H9 (cell line): ENCODE measurements around the gene LMF1. TPM values are rescaled to one million over a fixed set of nuclear protein-coding genes. Genes with fewer than 3 reads are reported as not detected.

ENCODE experiments used
- DNase-seq: peaks from one replicate; pipeline ENCODE4 v3.0.0-alpha.2; 2017
- H2AFZ ChIP-seq: one replicate; pipeline ENCODE4 v1.6.1; 2013; ENCODE audit warnings: mild to moderate bottlenecking, low read length, control low read depth, moderate library complexity
- H2AK5ac ChIP-seq: 2 replicates; pipeline ENCODE4 v1.6.1; 2013; ENCODE audit warnings: low read length, control low read depth, mixed read lengths; ENCODE audit not compliant: insufficient read length
- H2BK120ac ChIP-seq: one replicate; pipeline ENCODE4 v1.6.1; 2013; ENCODE audit warnings: low read depth, mild to moderate bottlenecking, low read length, control low read depth, inconsistent platforms; ENCODE audit not compliant: poor library complexity, severe bottlenecking
- H2BK12ac ChIP-seq: 2 replicates; pipeline ENCODE4 v1.6.1; 2013; ENCODE audit warnings: low read length, control low read depth, mixed read lengths, low read depth; ENCODE audit not compliant: insufficient read length
- H2BK15ac ChIP-seq: 2 replicates; pipeline ENCODE4 v1.6.1; 2013; ENCODE audit warnings: low read depth, low read length, control low read depth
- H2BK20ac ChIP-seq: one replicate; pipeline ENCODE4 v1.6.1; 2013; ENCODE audit warnings: low read depth, mild to moderate bottlenecking, low read length, control low read depth, inconsistent platforms; ENCODE audit not compliant: poor library complexity, severe bottlenecking
- H2BK5ac ChIP-seq: 2 replicates; pipeline ENCODE4 v1.6.1; 2013; ENCODE audit warnings: low read length, control low read depth, mixed read lengths; ENCODE audit not compliant: insufficient read length
- H3K14ac ChIP-seq: 2 replicates; pipeline ENCODE4 v1.6.1; 2013; ENCODE audit warnings: low read length, control low read depth; ENCODE audit not compliant: insufficient read depth
- H3K18ac ChIP-seq: 2 replicates; pipeline ENCODE4 v1.6.1; 2013; ENCODE audit warnings: low read depth, mild to moderate bottlenecking, mixed read lengths, low read length, control low read depth; ENCODE audit not compliant: insufficient read length
- H3K23ac ChIP-seq: 2 replicates; pipeline ENCODE4 v1.6.1; 2013; ENCODE audit warnings: low read length, control low read depth, mixed read lengths, low read depth; ENCODE audit not compliant: insufficient read length
- H3K23me2 ChIP-seq: 2 replicates; pipeline ENCODE4 v1.6.1; 2013; ENCODE audit warnings: low read depth, mild to moderate bottlenecking, mixed read lengths, low read length, control low read depth; ENCODE audit not compliant: insufficient read length, poor library complexity, severe bottlenecking
- H3K27ac ChIP-seq: 2 replicates; pipeline ENCODE4 v1.5.1; 2013; ENCODE audit warnings: low read length, control low read depth, mixed read lengths, low read depth; ENCODE audit not compliant: insufficient read length
- H3K27me3 ChIP-seq: 2 replicates; pipeline ENCODE4 v1.6.1; 2013; ENCODE audit warnings: low read length, control low read depth, inconsistent platforms; ENCODE audit not compliant: insufficient read depth
- H3K4ac ChIP-seq: 2 replicates; pipeline ENCODE4 v1.6.1; 2013; ENCODE audit warnings: low read depth, mild to moderate bottlenecking, control low read depth, inconsistent platforms, low read length, moderate library complexity
- H3K4me1 ChIP-seq: 2 replicates; pipeline ENCODE4 v1.6.1; 2013; ENCODE audit warnings: low read length, control low read depth, inconsistent platforms; ENCODE audit not compliant: insufficient read depth
- H3K4me2 ChIP-seq: 2 replicates; pipeline ENCODE4 v1.6.1; 2013; ENCODE audit warnings: low read length, control low read depth, mixed read lengths; ENCODE audit not compliant: insufficient read length, insufficient read depth
- H3K56ac ChIP-seq: 2 replicates; pipeline ENCODE4 v1.6.1; 2013; ENCODE audit warnings: low read depth, mild to moderate bottlenecking, mixed read lengths, low read length, control low read depth; ENCODE audit not compliant: insufficient read length
- H3K79me1 ChIP-seq: 2 replicates; pipeline ENCODE4 v1.6.1; 2013; ENCODE audit warnings: low read depth, mild to moderate bottlenecking, moderate library complexity, low read length, control low read depth, inconsistent platforms; ENCODE audit not compliant: insufficient read depth, poor library complexity, severe bottlenecking
- H3K79me2 ChIP-seq: 2 replicates; pipeline ENCODE4 v1.6.1; 2013; ENCODE audit warnings: low read length, control low read depth, inconsistent platforms; ENCODE audit not compliant: insufficient read depth
- H3K9ac ChIP-seq: 2 replicates; pipeline ENCODE4 v1.6.1; 2013; ENCODE audit warnings: low read length, control low read depth, mixed read lengths; ENCODE audit not compliant: insufficient read length; ENCODE audit errors: extremely low read depth
- H3K9me3 ChIP-seq: one replicate; pipeline ENCODE4 v1.6.1; 2013; ENCODE audit warnings: low read depth, low read length, inconsistent platforms; ENCODE audit not compliant: control insufficient read depth
- H3T11ph ChIP-seq: one replicate; pipeline ENCODE4 v1.6.1; 2013; ENCODE audit warnings: mild to moderate bottlenecking, low read length, control low read depth, inconsistent platforms
- H4K20me1 ChIP-seq: one replicate; pipeline ENCODE4 v1.6.1; 2013; ENCODE audit not compliant: control insufficient read depth, insufficient read length, insufficient read depth
- H4K5ac ChIP-seq: 2 replicates; pipeline ENCODE4 v1.6.1; 2013; ENCODE audit warnings: low read depth, mild to moderate bottlenecking, mixed read lengths, low read length, control low read depth; ENCODE audit not compliant: insufficient read length
- H4K8ac ChIP-seq: replicated peaks from 2 replicates; pipeline ENCODE4 v1.6.1; 2013; ENCODE audit warnings: low read length, control low read depth, mixed read lengths, low read depth; ENCODE audit not compliant: insufficient read length
- H4K91ac ChIP-seq: 2 replicates; pipeline ENCODE4 v1.6.1; 2013; ENCODE audit warnings: low read depth, mild to moderate bottlenecking, moderate library complexity, mixed read lengths, low read length, control low read depth; ENCODE audit not compliant: insufficient read length
- H3K27ac Mint-ChIP-seq, 3 experiments: 2 replicates in 2 of 3; 3 replicates in 1 of 3; pipeline ENCODE4 v1.8.0; 2020 to 2021; ENCODE audit warnings: mixed read lengths in 3 of 3, mild to moderate bottlenecking in 1 of 3, moderate library complexity in 1 of 3
- H3K27me3 Mint-ChIP-seq: 2 replicates; pipeline ENCODE4 v1.8.0; 2021; ENCODE audit warnings: low read depth, mild to moderate bottlenecking, moderate library complexity, mixed read lengths
- H3K36me3 Mint-ChIP-seq, 3 experiments: 2 replicates in 2 of 3; 3 replicates in 1 of 3; pipeline ENCODE4 v1.8.0; 2020 to 2021; ENCODE audit warnings: low read depth in 3 of 3, mixed read lengths in 3 of 3; ENCODE audit not compliant: insufficient read depth in 1 of 3
- H3K4me1 Mint-ChIP-seq, 2 experiments: 2 replicates each; pipeline ENCODE4 v1.8.0; 2020; ENCODE audit warnings: mixed read lengths in 2 of 2
- H3K4me3 Mint-ChIP-seq, 2 experiments: 2 replicates in 1 of 2; 3 replicates in 1 of 2; pipeline ENCODE4 v1.8.0; 2020 to 2021; ENCODE audit warnings: mild to moderate bottlenecking in 2 of 2, mixed read lengths in 2 of 2, moderate library complexity in 1 of 2
- H3K9me3 Mint-ChIP-seq, 2 experiments: 2 replicates in 1 of 2; 3 replicates in 1 of 2; pipeline ENCODE4 v1.8.0; 2020; ENCODE audit warnings: mild to moderate bottlenecking in 2 of 2, mixed read lengths in 2 of 2, moderate library complexity in 1 of 2
- CTCF ChIP-seq: fragments of 200-600 bp; sonication (generic); conservative IDR thresholded peaks from 3 replicates; pipeline ENCODE4 v1.8.0; 2021; ENCODE audit warnings: antibody characterized with exemption, mild to moderate bottlenecking
- WGBS: extraction: QIAGEN DNeasy Blood & Tissue Kit; methylation state at CpG from one replicate; pipeline ENCODE4 v1.1.7; 2013; ENCODE audit warnings: missing lambda C conversion rate, low lambda C conversion rate, mixed read lengths; ENCODE audit not compliant: insufficient read length; ENCODE audit errors: extremely low coverage; 5-methylcytosine and 5-hydroxymethylcytosine counted together
- total RNA-seq: library from RNA; stranded (reverse); gene quantifications from 2 replicates; pipeline ENCODE4 v1.2.1, GENCODE V29; 2021

The LMF1 gene
- total RNA-seq, 1 experiment from 2014 or later = 7.1 TPM

- no peak overlapping the region for H2AK5ac ChIP-seq
- H4K8ac ChIP-seq = no peak overlapping the region
- DNase-seq = no peak
- no peak overlapping the region for H3K18ac ChIP-seq
- no peaks in the 10 kb centered on the region for H3K79me2 ChIP-seq
- H3K79me1 ChIP-seq = no peaks in the 10 kb centered on the region
- no peak overlapping the region for H3K4me3 Mint-ChIP-seq
- H2BK5ac ChIP-seq = no peak overlapping the region
- H3K27me3 Mint-ChIP-seq = peaks cover 49% of the 10 kb centered on the region
- H3K9me3 ChIP-seq = no peaks in the 10 kb centered on the region
- no peak overlapping the region; a peak in 1 of 7 replicates for H3K27ac Mint-ChIP-seq
- peaks cover 0 to 10% of the 10 kb centered on the region in 2 experiments; a peak in 2 of 4 replicates for H3K4me1 Mint-ChIP-seq
- no peak overlapping the region for H2BK15ac ChIP-seq
- peaks cover 0 to 2% (median 0%) of the 10 kb centered on the region in 3 experiments; a peak in 1 of 7 replicates for H3K36me3 Mint-ChIP-seq
- no peak overlapping the region for H3K14ac ChIP-seq
- H2AFZ ChIP-seq = no peak overlapping the region
- no peak overlapping the region for H3K9ac ChIP-seq
- H3K9me3 Mint-ChIP-seq = no peaks in the 10 kb centered on the region
- H3K4ac ChIP-seq = no peak overlapping the region
- peaks cover 6% of the 10 kb centered on the region; the same call in 1 of the 2 replicates for H3K27me3 ChIP-seq
- H3K56ac ChIP-seq = no peak overlapping the region
- no peak overlapping the region for H3T11ph ChIP-seq
- H4K20me1 ChIP-seq = no peaks in the 10 kb centered on the region
- no peak overlapping the region for H4K91ac ChIP-seq
- H3K27ac ChIP-seq = no peak overlapping the region
- H3K23ac ChIP-seq = no peak overlapping the region
- H4K5ac ChIP-seq = no peak overlapping the region
- TF ChIP-seq CTCF = no peak
- H2BK120ac ChIP-seq = no peak overlapping the region
- no peaks in the 10 kb centered on the region for H3K4me1 ChIP-seq
- no peak overlapping the region for H2BK12ac ChIP-seq
- WGBS = no CpG with 5 or more reads among the region's 28 CpGs
- H3K4me2 ChIP-seq = no peak overlapping the region
- peaks cover 2% of the 10 kb centered on the region for H3K23me2 ChIP-seq
- H2BK20ac ChIP-seq = no peak overlapping the region
Measured at GRCh38 chr16:977081-977701, 6.4 kb upstream of the LMF1 start.
